Stimulated activated effector memory CD8-positive, alpha-beta T cell treated with anti-CD3 and anti-CD28 coated beads, Interleukin-12 subunit alpha, Interleukin-12 subunit beta, amount 100 ng/mL, for 72 hours (primary cell): Measurements from ENCODE around the gene ITGB1BP1.

Experiments
- ATAC-seq: fragments of 150-1000 bp; cut with Tn5 transposase; 2 replicates; pipeline ENCODE4 v1.10.0; 2021
- DNase-seq, 2 donors: peaks; one replicate each; pipeline ENCODE4 v3.0.0; 2021 to 2022; ENCODE audit warnings: low spot score in 2 of 2
- H3K27ac Mint-ChIP-seq: one replicate; pipeline ENCODE4 v1.8.0; 2022; ENCODE audit warnings: mild to moderate bottlenecking, mixed read lengths
- H3K36me3 Mint-ChIP-seq: one replicate; pipeline ENCODE4 v1.8.0; 2022; ENCODE audit warnings: mild to moderate bottlenecking, mixed read lengths
- H3K4me1 Mint-ChIP-seq: one replicate; pipeline ENCODE4 v1.8.0; 2022; ENCODE audit warnings: mixed read lengths
- H3K4me3 Mint-ChIP-seq: one replicate; pipeline ENCODE4 v1.8.0; 2022; ENCODE audit warnings: mild to moderate bottlenecking, mixed read lengths
- H3K9me3 Mint-ChIP-seq: one replicate; pipeline ENCODE4 v1.8.0; 2022; ENCODE audit warnings: mixed read lengths

The ITGB1BP1 gene

DNA sequence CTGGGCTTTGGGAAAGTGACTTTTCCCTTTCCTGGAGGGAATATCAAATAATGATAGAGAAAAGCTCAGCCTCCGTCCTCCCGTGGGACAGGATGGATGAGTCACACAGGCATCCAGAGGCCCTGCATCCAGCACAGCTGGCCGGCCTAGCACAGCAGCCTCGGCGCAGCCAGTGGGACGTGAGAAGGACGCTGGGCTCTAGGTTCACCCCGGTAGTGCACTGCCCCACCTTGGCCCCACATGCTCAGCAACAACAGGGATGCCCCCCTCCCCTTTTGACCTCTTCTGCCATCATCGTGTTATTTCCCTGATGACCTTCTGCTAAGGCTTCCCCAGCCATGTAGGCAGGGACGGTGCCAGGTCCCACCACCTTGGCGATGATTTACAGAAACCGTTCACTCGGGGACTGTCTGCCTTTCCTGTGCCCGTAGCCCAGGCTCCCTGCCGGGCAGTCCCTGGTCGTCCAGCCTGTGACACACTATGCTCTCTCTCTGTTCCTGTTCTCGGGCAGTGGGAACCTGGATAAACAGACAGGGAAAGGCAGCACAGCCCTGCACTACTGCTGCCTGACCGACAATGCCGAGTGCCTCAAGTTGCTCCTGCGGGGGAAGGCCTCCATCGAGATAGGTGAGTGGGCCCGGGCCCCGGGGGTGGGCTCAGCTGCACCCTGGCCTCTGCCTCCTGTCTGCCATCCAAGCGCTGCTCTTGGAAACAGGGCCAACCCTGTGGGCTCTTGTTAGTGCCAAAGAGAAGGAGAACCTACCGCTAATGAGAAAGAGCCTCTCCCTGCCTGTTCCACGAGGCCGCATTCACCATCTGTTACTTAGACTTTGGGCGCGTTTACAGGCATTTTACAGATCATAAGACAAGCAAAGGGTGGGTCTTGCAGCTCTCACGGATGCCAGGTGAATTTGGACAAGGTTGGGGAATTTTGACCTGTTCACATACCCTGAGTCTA lies 44.6 kb downstream of the ITGB1BP1 start:
- DNase-seq = no peak

DNA sequence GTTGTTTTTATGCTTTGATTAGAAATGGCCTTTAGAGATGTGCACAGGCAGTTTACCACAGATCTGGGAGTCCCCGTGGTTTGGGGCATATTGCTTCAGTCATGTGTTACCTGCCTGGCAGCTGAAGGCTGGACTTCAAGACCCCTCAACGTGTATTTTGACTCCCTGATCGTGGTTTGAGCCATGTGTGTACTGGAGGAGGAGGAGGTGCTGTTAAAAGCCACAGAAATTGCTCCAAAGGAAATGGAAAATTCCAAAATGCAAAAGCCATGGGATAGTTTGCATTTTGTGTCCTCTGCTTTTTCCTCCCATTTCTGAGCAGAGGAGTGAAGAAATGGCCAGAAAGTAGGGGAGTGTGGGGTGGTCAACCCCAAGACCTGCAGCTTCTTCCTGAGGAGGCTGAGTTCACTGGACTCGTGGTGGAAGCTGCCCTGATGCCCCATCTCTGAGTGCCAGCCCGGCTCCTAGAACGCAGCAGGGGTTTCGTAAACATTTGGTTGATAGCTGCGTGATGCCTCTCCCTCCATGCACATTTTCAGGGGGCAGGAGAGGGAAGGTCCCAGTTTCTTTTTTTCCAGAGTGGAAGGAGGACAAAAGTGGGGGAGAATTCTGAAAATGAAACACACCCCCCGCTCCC lies 45.7 kb downstream of the ITGB1BP1 start:
- Mint-ChIP-seq H3K4me1 (no peaks in the 10 kb centered on the region), H3K36me3 (no peaks in the 10 kb centered on the region), H3K27ac (no peak overlapping the region), H3K9me3 (no peaks in the 10 kb centered on the region), H3K4me3 (no peak overlapping the region)
- DNase-seq (no peak), ATAC-seq (no peak)

More for the DNA sequence above, 44.6 kb downstream of the ITGB1BP1 start:
- Mint-ChIP-seq H3K4me3 (no peak overlapping the region), H3K9me3 (no peaks in the 10 kb centered on the region), H3K4me1 (no peaks in the 10 kb centered on the region), H3K36me3 (no peaks in the 10 kb centered on the region), H3K27ac (no peak overlapping the region)
- ATAC-seq = no peak

- H3K27ac Mint-ChIP-seq = peak overlapping the region; percentile 35
- H3K36me3 Mint-ChIP-seq = no peaks in the 10 kb centered on the region
- H3K9me3 Mint-ChIP-seq = no peaks in the 10 kb centered on the region
- no peak for DNase-seq
- peaks cover 8% of the 10 kb centered on the region for H3K4me1 Mint-ChIP-seq
- no peak overlapping the region for H3K4me3 Mint-ChIP-seq
- ATAC-seq = no peak
Observed at GRCh38 chr2:9375857-9376428, 47.4 kb downstream of the ITGB1BP1 start.

- ATAC-seq = no peak
- no peak overlapping the region for H3K4me3 Mint-ChIP-seq
- DNase-seq = no peak
- no peaks in the 10 kb centered on the region for H3K9me3 Mint-ChIP-seq
- peaks cover 14% of the 10 kb centered on the region for H3K4me1 Mint-ChIP-seq
- no peak overlapping the region for H3K27ac Mint-ChIP-seq
- H3K36me3 Mint-ChIP-seq = no peaks in the 10 kb centered on the region
Observed at GRCh38 chr2:9374071-9374730, 49.1 kb downstream of the ITGB1BP1 start.

DNA sequence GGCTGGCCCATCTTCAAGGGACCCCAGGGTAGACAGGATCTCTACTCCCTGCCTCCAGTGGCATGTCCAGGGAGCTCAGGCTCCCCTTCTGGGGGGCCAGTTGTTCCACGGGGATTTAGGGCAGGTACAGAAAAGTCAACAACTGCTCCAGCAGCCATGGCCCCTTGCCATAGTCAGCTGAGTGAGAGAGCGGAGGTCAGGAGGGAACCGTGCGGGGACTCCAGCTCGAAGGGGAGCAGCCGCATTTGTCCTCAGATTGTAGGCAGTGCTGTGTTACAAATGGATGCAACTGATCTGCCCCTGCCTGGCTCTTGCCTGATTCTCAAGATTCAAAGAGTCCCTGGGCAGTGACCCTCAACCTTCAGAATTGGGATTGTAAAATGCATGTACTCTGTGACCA lies 49.9 kb downstream of the ITGB1BP1 start:
- Mint-ChIP-seq H3K9me3 (no peaks in the 10 kb centered on the region), H3K36me3 (no peaks in the 10 kb centered on the region), H3K4me3 (no peak overlapping the region), H3K27ac (no peak overlapping the region), H3K4me1 (peaks cover 14% of the 10 kb centered on the region)
- DNase-seq (no peak), ATAC-seq (no peak)

GRCh38 chr2:9373047-9373446 lies 50.3 kb downstream of the ITGB1BP1 start:
- no peak overlapping the region for H3K4me3 Mint-ChIP-seq
- DNase-seq (no peak), ATAC-seq (no peak)
- H3K9me3 Mint-ChIP-seq = no peaks in the 10 kb centered on the region
- H3K27ac Mint-ChIP-seq = no peak overlapping the region
- peaks cover 14% of the 10 kb centered on the region for H3K4me1 Mint-ChIP-seq
- H3K36me3 Mint-ChIP-seq = no peaks in the 10 kb centered on the region

DNA sequence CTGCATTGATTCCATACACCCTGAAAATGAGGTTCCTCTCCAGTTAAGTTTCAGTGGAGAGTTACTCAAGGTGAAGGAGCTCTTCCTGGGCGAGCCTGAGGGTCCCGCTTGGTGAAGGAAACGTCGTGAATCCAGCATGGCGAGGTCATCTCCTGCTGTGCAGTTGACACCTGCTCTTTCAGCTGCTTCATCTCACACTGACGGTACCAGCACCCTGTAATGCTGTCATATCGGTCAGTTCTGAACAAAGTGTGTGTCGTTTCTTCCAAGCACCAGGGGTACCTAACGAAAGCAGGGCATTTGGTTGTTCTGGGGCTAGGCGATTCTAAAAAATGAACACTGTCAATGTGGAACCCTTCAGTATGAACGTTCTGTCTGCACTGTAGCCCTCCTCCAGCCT lies 52.6 kb downstream of the ITGB1BP1 start:
- Mint-ChIP-seq H3K9me3 (no peaks in the 10 kb centered on the region), H3K4me3 (peak overlapping the region; percentile 13), H3K36me3 (no peaks in the 10 kb centered on the region), H3K27ac (peak overlapping the region; percentile 50), H3K4me1 (peaks cover 14% of the 10 kb centered on the region)
- ATAC-seq (peak; percentile 33), DNase-seq (no peak)

- no peak for DNase-seq
- Mint-ChIP-seq H3K4me3 (no peak overlapping the region), H3K4me1 (peaks cover 7% of the 10 kb centered on the region), H3K36me3 (no peaks in the 10 kb centered on the region), H3K9me3 (no peaks in the 10 kb centered on the region), H3K27ac (no peak overlapping the region)
- ATAC-seq = no peak
Observed at GRCh38 chr2:9366026-9366425, 57.3 kb downstream of the ITGB1BP1 start.

GRCh38 chr2:9365498-9366019 lies 57.8 kb downstream of the ITGB1BP1 start:
- no peaks in the 10 kb centered on the region for H3K36me3 Mint-ChIP-seq

GRCh38 chr2:9364791-9365497 lies 58.4 kb downstream of the ITGB1BP1 start:
- Mint-ChIP-seq H3K4me1 (no peaks in the 10 kb centered on the region), H3K4me3 (no peak overlapping the region), H3K27ac (no peak overlapping the region), H3K9me3 (no peaks in the 10 kb centered on the region), H3K36me3 (no peaks in the 10 kb centered on the region)
- no peak for ATAC-seq
- no peak for DNase-seq

More at GRCh38 chr2:9365498-9366019, 57.8 kb downstream of the ITGB1BP1 start:
- peak; percentile 32 for ATAC-seq
- no peak overlapping the region for H3K4me3 Mint-ChIP-seq
- DNase-seq = no peak
- no peak overlapping the region for H3K27ac Mint-ChIP-seq
- H3K9me3 Mint-ChIP-seq = no peaks in the 10 kb centered on the region
- H3K4me1 Mint-ChIP-seq = peaks cover 2% of the 10 kb centered on the region

DNA sequence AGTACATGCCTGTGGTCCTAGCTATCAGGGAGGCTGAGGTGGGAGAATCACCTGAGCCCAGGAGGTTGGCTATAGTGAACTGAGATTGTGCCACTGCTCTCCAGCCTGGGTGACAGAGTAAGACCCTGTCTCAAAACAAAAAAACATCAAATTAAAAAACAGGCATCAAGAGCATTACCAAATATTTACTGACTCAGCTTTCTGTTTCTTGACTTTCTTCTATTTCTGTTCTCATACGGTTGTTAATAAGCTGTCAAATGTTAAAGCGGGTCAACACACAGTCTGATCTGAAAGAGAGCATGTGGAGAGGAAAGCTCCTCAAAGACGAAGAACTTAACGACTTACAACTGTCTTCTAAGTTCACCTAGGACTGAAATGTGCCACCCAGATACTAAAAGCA lies 59.0 kb downstream of the ITGB1BP1 start:
- no peak overlapping the region for H3K4me3 Mint-ChIP-seq
- no peak for DNase-seq
- H3K27ac Mint-ChIP-seq = no peak overlapping the region
- no peak for ATAC-seq
- H3K36me3 Mint-ChIP-seq = no peaks in the 10 kb centered on the region
- H3K9me3 Mint-ChIP-seq = no peaks in the 10 kb centered on the region
- H3K4me1 Mint-ChIP-seq = no peaks in the 10 kb centered on the region

DNA sequence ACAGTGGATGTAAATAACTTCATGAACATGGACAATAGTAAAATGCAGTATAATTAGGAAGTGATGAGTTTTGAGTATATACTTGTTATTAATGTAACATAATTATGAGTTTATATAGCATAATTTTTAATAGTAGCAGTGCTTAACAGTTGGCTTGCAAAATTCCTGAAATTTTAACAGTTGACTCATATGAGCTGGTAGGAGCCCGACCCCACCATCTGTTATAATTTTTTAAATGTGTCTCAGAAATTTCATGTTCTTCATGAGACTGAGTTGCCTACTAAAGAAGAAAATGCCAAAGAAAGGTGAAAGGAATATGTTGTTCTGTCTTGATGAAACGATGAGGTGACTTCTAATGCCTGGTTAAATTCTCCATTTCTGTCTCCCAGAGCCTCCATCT lies 62.6 kb downstream of the ITGB1BP1 start:
- Mint-ChIP-seq H3K9me3 (no peaks in the 10 kb centered on the region), H3K27ac (no peak overlapping the region), H3K36me3 (no peaks in the 10 kb centered on the region), H3K4me3 (no peak overlapping the region), H3K4me1 (no peaks in the 10 kb centered on the region)
- DNase-seq (no peak), ATAC-seq (no peak)

DNA sequence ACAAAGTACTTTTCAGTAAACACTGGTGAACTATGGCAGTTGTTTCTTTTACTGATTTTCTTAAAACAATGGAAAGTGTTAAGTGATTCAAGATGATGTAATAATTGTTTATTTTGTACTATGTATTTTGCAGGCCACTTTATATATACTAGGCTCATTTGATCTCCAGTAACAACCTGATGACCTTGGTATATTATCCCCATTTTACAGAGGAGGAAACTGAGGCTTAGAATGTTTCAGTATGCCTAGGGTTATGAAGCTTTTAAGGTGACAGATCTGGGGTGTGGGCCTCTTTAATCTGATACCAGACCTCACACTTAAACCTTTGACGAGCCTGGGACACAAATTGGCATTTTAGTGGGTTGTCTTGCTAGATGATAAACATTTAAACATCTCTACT lies 63.2 kb downstream of the ITGB1BP1 start:
- H3K9me3 Mint-ChIP-seq = no peaks in the 10 kb centered on the region
- H3K27ac Mint-ChIP-seq = no peak overlapping the region
- no peak overlapping the region for H3K4me3 Mint-ChIP-seq
- no peaks in the 10 kb centered on the region for H3K36me3 Mint-ChIP-seq
- no peaks in the 10 kb centered on the region for H3K4me1 Mint-ChIP-seq
- ATAC-seq (no peak), DNase-seq (no peak)

- H3K4me1 Mint-ChIP-seq = no peaks in the 10 kb centered on the region
Observed at GRCh38 chr2:9359463-9359862, 63.9 kb downstream of the ITGB1BP1 start.

DNA sequence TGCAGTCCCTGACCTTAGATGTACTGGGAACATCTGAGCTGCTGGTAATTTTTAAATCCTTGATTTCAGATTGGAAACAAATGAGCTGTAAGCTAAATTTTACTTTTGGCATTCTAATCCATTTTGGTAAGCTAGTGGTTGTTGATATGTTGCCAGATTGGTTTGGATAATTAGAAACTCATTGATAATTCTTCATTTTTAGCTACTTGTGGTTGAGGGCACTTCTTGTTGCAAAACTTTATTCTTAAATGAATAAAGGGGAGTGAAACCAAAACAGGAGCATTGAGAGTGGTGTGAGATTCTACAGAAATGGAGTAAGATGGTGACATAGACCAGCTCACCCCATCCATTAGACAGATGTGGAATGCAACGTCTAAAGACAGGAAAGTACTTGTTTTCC lies 64.5 kb downstream of the ITGB1BP1 start:
- H3K4me1 Mint-ChIP-seq = no peaks in the 10 kb centered on the region
- H3K36me3 Mint-ChIP-seq = no peaks in the 10 kb centered on the region
- no peak overlapping the region for H3K27ac Mint-ChIP-seq
- H3K9me3 Mint-ChIP-seq = no peaks in the 10 kb centered on the region
- DNase-seq = no peak
- H3K4me3 Mint-ChIP-seq = no peak overlapping the region
- ATAC-seq = no peak

More at GRCh38 chr2:9359463-9359862, 63.9 kb downstream of the ITGB1BP1 start:
- H3K4me3 Mint-ChIP-seq = no peak overlapping the region
- DNase-seq = no peak
- H3K27ac Mint-ChIP-seq = no peak overlapping the region
- H3K9me3 Mint-ChIP-seq = no peaks in the 10 kb centered on the region
- ATAC-seq = no peak
- no peaks in the 10 kb centered on the region for H3K36me3 Mint-ChIP-seq
